ENCODE results near the gene SYS1.

SYS1 gene

DNA sequence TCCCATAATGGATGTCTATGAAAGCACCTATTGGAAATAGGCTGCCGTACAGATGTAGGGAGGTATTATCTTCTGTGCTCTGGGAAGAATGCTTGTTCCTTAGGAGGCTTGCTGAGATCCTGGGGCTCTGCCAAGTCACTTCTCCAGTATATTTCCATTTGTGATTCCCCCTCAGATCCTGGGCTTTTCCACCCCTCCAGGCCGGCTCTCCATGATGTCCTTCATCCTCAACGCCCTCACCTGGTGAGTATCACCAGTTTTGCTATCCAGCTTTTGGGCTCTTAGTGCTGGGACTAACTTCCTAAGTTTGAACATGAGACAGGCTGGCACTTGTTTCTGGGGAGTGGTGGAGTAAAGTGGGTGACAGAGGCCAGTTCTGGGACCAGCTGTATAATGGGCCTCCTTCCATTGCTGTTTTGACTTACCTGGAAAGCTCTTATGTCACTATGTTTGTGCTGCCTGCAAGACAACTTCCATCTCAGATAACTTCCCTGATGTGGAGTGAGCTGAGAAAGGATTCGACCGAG lies 2.6 kb downstream of the SYS1 start:
- TF ChIP-seq, protein P1, sequence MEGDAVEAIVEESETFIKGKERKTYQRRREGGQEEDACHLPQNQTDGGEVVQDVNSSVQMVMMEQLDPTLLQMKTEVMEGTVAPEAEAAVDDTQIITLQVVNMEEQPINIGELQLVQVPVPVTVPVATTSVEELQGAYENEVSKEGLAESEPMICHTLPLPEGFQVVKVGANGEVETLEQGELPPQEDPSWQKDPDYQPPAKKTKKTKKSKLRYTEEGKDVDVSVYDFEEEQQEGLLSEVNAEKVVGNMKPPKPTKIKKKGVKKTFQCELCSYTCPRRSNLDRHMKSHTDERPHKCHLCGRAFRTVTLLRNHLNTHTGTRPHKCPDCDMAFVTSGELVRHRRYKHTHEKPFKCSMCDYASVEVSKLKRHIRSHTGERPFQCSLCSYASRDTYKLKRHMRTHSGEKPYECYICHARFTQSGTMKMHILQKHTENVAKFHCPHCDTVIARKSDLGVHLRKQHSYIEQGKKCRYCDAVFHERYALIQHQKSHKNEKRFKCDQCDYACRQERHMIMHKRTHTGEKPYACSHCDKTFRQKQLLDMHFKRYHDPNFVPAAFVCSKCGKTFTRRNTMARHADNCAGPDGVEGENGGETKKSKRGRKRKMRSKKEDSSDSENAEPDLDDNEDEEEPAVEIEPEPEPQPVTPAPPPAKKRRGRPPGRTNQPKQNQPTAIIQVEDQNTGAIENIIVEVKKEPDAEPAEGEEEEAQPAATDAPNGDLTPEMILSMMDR (IDR thresholded peaks at IDR 0.05; ENCODE audit: low read depth, low read length): no peak
- H3K4me3 ChIP-seq (replicated peaks in 1 of 2; ENCODE audit: low read depth in 2 of 2, low read length in 2 of 2): no peak overlapping the region
- no peak for DNase-seq (ENCODE audit: low read depth in 2 of 2)

DNA sequence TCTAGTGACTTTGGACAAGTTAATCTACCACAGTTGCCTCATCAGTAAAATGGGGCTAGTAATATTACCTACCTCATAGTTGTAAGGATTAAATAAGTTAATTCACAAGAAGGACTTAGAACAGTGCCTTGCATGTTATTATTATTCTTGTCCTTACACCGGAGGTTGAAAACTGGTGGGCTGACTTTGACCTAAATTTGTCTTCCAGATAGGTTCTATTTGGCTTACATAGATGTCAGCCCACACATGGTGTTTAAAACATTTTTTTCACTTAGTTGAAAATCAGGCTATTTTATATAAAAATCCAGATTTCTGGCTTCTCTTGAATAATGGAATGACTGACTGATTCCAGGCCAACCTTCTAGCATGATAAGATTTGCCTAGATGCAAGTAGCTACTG lies 3.2 kb downstream of the SYS1 start:
- TF ChIP-seq, protein P1 (IDR thresholded peaks at IDR 0.05; ENCODE audit: low read depth, low read length): no peak
- DNase-seq (ENCODE audit: low read depth in 2 of 2): no peak
- H3K4me3 ChIP-seq (replicated peaks in 1 of 2; ENCODE audit: low read depth in 2 of 2, low read length in 2 of 2): no peak overlapping the region

DNA sequence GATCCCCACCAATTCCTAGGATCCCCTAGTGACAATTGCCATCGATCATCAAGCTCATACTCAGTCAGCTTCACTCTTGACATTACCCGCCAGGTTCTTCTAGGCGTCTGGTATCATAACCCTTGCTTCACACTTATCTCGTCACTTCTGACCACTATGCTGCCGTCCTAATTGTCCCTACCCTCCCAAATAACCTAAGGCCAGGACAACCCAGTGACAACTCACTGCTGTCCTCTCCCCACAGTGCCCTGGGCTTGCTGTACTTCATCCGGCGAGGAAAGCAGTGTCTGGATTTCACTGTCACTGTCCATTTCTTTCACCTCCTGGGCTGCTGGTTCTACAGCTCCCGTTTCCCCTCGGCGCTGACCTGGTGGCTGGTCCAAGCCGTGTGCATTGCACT lies 3.7 kb downstream of the SYS1 start:
- TF ChIP-seq, protein P1 (IDR thresholded peaks at IDR 0.05; ENCODE audit: low read depth, low read length): no peak
- H3K4me3 ChIP-seq (replicated peaks in 1 of 2; ENCODE audit: low read depth in 2 of 2, low read length in 2 of 2): no peak overlapping the region
- no peak for DNase-seq (ENCODE audit: low read depth in 2 of 2)

DNA sequence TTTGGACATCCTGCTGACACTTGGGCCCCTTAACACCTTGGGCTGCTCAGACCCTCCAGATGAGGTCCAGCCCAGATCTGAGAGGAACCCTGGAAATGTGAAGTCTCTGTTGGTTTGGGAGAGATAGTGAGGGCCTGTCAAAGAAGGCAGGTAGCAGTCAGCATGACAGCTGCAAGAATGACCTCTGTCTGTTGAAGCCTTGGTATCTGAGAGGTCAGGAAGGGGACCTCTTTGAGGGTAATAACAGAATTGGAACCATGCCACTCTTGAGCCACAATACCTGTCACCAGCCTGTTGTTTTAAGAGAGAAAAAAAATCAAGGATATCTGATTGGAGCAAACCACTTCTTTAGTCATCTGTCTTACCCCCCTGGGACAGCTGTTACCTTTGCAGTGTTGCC lies 4.2 kb downstream of the SYS1 start:
- no peak for DNase-seq (ENCODE audit: low read depth in 2 of 2)
- no peak overlapping the region for H3K4me3 ChIP-seq (replicated peaks in 1 of 2; ENCODE audit: low read depth in 2 of 2, low read length in 2 of 2)
- TF ChIP-seq, protein P1 (IDR thresholded peaks at IDR 0.05; ENCODE audit: low read depth, low read length): no peak

DNA sequence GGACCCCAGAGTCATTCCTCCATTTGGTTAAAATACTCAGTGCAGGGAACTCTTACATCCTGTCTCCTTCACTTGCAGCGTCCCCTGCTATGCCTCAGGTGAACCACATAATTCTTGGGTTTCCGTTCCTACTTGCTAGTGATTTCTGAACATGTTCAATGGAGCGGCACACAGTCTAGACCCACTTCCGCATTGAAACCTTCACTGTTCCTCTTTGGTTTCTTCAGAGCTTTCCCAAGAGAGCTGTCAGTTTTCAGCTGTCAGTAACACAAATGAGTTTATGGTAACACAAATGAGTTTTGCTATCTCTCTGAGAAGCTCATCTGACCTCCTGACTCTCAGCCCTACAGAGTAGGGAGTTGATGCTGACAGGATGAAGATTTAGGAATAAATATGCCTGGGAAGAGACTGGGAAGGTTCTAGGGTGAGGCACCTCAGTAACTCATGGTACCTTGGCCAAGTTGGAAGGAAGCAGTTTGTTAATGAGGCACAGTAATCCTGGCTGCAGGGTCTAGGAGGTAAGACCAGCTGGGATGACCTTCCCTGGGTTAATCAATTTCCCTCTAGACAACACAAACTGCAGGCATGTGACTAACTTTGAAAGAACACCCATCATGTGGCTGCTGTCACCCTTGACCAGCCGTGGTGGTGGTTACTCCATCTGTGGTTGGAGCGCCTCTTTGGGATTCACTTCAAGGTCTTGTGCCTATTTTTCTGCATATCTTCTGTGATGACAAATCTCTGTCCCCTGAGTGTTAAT lies 5.4 kb downstream of the SYS1 start:
- H3K4me3 ChIP-seq (replicated peaks in 1 of 2; ENCODE audit: low read depth in 2 of 2, low read length in 2 of 2): no peak overlapping the region
- TF ChIP-seq, protein P1 (IDR thresholded peaks at IDR 0.05; ENCODE audit: low read depth, low read length): no peak
- DNase-seq (ENCODE audit: low read depth in 2 of 2): no peak

DNA sequence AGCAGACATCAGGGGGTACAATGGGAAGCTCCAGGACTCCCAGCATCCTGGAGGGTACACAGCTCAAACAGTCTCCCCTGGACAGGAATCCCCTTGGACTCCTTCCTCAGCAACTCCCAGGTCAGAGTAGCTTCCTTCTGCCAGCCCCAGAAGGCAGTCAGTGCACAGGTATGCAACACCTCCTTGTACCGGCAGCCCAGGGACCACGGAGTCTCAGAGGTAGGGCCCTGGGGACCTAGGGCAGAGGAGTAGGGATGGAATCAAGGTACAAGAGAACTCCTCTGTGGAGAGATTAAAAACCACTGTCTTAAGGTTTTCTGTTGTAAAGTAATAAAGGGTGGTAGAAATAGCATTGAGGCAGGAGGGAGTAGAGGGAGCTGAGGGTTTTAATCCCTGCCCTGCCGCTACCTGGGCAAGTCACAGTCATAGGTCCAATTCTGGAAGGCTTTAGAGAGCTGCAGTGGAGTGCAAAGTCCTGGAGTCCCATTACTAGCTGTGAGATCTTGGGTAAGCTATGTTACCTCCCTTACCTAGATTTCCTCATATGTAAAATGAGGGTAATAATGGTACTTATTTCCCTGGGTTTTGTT lies 7.7 kb downstream of the SYS1 start:
- no peak overlapping the region for H3K4me3 ChIP-seq (replicated peaks in 1 of 2; ENCODE audit: low read depth in 2 of 2, low read length in 2 of 2)
- no peak for DNase-seq (ENCODE audit: low read depth in 2 of 2)
- TF ChIP-seq, protein P1 (IDR thresholded peaks at IDR 0.05; ENCODE audit: low read depth, low read length): no peak
